ENCODE data around the gene DNASE2B.

Gene DNASE2B

DNA sequence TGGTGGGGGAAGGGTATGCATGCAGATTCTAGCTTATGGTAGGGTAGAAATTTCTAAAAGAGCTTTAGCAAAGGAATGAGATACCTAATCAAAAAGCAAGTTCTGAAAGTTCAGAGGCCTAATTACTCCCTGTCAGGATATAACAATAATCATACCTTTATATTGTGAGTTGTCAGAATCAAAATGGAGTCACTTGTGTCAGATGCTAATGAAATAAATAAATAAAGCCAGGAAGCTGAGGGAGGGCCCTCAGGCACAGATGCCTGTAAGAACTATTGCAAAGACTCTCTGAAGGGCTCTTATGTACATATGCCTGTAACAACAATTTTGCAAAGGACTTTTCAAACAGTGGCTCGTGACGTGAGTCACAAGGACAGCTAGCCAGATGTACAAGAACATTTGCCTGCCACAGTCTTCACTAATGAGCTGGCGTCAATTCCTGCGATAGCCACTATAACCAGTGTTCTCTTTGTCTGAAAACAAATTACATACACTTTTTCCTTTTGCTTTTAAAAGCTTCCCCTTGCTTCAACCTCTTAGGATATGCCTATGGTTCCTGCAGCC is 27.4 kb upstream of the DNASE2B start:
- no peak overlapping the region for H3K4me3 ChIP-seq (ENCODE audit: low read depth, low read length)
- TF ChIP-seq, protein P1, sequence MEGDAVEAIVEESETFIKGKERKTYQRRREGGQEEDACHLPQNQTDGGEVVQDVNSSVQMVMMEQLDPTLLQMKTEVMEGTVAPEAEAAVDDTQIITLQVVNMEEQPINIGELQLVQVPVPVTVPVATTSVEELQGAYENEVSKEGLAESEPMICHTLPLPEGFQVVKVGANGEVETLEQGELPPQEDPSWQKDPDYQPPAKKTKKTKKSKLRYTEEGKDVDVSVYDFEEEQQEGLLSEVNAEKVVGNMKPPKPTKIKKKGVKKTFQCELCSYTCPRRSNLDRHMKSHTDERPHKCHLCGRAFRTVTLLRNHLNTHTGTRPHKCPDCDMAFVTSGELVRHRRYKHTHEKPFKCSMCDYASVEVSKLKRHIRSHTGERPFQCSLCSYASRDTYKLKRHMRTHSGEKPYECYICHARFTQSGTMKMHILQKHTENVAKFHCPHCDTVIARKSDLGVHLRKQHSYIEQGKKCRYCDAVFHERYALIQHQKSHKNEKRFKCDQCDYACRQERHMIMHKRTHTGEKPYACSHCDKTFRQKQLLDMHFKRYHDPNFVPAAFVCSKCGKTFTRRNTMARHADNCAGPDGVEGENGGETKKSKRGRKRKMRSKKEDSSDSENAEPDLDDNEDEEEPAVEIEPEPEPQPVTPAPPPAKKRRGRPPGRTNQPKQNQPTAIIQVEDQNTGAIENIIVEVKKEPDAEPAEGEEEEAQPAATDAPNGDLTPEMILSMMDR (IDR thresholded peaks at IDR 0.05; ENCODE audit: low read depth, low read length) = no peak
- in situ Hi-C loops (cut with HindIII; ENCODE audit: low sequenced_read_pairs) = no loop called here
- peak; percentile 79 for DNase-seq (ENCODE audit: low read depth, low spot score)

DNA sequence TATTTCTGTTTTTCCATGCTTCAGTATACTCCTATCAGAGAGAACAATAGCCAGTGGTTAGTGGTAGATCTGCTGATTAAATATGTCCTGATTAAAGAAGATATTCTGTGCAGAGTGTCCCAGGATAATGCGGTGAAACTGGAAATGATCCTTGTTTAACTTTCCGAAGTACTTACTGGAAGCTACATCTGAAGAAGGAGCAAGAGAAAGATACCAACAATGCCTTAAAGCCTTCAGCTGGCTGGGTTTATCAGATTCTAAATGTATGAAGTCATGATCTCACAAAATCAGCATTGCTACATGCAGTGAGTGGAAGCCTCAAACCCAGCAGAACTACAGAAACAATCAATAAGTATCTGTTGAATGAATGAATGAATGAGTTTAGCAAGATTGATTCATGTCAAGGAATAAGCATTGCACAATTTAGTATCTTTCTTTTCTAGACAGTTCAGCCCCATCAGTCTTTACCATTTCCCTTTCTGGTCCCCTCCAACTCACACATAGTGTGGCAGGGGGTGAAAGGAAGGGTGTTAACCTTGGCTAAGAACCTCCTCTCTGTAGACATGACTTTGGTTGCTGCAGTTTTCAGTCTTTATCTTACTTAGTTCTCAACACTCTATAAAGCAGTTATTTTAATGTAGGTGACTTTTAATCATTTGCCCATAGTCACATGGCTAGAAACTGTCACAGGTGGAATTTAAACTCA is 24.7 kb upstream of the DNASE2B start:
- TF ChIP-seq, protein P1 (IDR thresholded peaks at IDR 0.05; ENCODE audit: low read depth, low read length) = no peak
- DNase-seq (ENCODE audit: low read depth, low spot score) = no peak
- no peak overlapping the region for H3K4me3 ChIP-seq (ENCODE audit: low read depth, low read length)
- in situ Hi-C loops (cut with HindIII; ENCODE audit: low sequenced_read_pairs) = no loop called here

DNA sequence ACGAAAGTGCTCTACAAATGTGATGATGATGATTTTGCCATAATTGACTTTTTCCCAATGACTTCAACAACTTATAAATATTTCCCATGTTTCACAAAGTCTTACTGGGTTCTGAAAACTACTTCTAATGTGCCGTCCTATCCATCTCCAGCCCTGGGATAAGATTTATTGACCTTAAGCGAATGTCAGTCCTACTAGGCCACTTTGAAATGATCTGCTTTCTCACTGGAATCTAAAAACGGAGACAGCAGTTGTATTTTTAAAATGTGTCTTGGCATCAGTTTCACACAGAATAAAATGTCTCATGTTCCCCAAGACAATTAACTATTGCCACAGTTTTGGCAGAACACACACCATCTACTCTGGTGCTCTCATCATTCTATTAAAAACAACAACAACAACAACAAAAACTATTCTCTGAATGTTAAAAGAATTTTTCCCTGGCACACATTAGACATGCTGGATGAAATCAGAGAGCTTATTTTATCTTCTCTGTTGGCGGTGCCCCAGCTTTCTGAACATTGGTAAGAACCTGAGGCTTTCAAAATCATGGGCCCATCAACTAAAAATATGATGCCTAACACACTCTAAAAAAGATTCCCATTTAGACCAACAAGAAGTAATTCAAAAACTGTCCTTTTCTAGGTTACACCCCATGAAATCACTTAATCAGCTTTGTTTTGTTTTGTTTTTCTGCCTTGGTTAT is 23.1 kb upstream of the DNASE2B start:
- no peak overlapping the region for H3K4me3 ChIP-seq (ENCODE audit: low read depth, low read length)
- TF ChIP-seq, protein P1 (IDR thresholded peaks at IDR 0.05; ENCODE audit: low read depth, low read length) = no peak
- in situ Hi-C loops (cut with HindIII; ENCODE audit: low sequenced_read_pairs) = no loop called here
- no peak for DNase-seq (ENCODE audit: low read depth, low spot score)

DNA sequence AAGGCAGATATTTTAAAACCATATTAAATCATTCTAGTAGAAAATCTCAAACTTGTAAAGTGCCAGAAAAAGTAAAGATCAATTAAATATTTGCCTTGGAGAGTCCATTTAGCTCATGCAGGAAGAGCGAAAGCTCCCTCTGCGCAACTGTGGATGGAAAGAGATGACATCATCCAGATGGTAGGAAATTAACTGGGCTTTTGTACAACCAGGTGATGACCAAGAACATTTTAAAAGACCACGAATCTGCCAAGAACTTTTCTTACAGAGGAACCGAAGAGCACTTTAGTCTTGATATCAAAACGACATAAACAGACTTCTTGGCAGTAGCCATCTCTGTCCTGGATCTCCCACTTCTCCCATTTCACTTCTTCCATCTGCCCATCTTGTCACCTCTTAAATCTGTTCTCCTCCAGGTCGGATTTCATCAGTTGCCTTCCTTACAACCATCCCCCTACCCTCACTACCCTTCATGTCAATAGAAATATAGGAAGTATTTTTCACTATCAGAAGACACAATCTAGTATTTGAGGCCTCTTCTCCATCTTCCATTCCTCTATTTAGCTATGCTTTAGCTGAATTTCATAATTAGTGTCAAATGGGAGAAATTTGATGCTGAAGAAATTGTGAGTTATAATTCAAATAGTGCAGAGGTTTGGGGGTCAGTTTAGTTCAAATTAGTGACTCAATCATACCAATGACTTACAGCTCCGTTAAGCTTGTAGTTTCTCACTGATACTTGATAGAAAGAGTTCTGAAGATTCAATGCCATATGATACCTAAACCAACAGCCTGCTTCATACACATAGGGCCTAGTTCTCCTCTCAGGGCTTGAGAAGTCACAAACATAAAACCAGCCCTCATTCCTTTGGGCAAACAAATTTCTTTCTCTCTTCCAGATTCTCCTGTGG is 22.0 kb upstream of the DNASE2B start:
- no peak overlapping the region for H3K4me3 ChIP-seq (ENCODE audit: low read depth, low read length)
- in situ Hi-C loops (cut with HindIII; ENCODE audit: low sequenced_read_pairs) = no loop called here
- TF ChIP-seq, protein P1 (IDR thresholded peaks at IDR 0.05; ENCODE audit: low read depth, low read length) = no peak
- no peak for DNase-seq (ENCODE audit: low read depth, low spot score)

DNA sequence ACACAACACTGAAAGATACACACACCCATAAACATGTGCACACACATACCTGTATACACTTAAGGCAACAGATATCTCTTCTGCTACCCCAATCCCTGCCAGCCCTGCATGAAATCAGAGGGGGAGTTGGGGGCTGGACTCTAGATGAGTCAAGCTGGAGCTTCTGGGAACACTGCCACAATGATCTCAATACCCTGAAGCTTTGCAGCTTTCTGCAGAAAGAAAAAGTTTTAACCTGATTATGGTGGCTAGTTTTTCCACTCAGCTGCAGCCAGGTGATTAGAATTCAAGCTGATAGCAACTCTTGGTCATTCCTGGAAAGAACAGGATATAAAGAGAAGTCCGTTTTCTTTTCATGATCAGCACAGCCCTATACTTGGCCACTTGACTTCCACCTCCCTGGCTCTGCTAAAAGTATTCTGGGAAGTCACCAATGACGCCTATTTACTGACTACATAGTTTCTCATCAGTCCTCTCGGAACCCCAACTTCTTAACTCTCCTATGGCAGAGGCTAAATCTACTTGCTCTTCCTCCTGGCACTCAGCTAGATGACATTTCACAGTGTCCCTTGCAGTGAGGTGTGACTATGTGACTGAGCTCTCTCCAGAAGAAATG is 20.7 kb upstream of the DNASE2B start:
- peak; percentile 90 for DNase-seq (ENCODE audit: low read depth, low spot score)
- H3K4me3 ChIP-seq (ENCODE audit: low read depth, low read length) = no peak overlapping the region
- TF ChIP-seq, protein P1 (IDR thresholded peaks at IDR 0.05; ENCODE audit: low read depth, low read length) = no peak
- in situ Hi-C loops (cut with HindIII; ENCODE audit: low sequenced_read_pairs) = no loop called here

All from astrocyte of the spinal cord (primary cell).